Measurements from ENCODE around the gene TMEM19. TPM values are rescaled to one million over a fixed set of nuclear protein-coding genes. Genes with fewer than 3 reads are reported as not detected.
A peak's percentile ranks its signal among the peaks of the same experiment; 100 is the strongest.

The TMEM19 gene
- total RNA-seq, 1 donor from 2014 or later: 10.6 TPM

DNA sequence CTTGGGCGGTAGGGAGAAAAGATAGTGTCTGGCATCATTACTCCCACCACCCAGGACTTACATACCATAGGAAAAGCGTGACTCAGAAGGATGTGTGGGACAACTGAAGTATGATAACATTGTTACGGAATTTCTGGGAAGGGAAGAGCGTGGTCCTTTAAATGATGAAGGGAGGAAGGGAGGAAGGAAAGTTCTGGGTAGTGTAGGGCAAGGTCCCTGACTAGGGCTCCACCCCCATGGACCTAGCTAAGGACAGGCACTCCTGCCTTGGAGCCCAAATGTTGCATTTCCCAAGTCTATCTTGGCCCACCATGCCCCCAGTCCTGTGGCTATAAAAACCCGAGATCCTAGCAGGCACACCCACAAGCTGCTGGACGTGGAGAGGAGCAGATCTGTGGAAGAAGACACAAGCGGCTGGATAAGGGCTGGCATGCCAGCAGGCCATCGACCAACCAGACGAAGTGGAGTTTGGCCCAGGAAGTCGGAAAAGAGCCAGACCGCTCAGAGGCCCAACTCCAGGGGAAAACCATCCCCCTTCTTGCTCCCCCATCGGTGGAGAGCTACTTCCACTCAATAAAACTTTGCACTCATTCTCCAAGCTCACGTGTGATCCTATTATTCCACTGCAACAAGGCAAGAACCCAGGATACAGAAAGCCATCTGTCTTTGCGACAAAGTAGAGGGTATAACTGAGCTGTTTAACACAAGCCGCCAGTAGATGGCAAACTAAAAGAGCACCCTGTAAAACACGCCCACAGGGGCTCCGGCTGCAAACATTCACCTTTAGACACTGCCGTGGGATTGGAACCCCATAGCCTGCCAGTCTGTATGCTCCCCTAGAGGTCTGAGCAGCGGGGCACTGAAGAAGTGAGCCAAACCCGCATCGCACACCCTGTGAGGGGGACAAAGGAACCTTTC lies 45.8 kb downstream of the TMEM19 start:
- Mint-ChIP-seq H3K27me3 (ENCODE audit: insufficient read depth) (peaks cover 2% of the 10 kb centered on the region), H3K9me3 (no peaks in the 10 kb centered on the region), H3K4me1 (ENCODE audit: low read depth) (no peaks in the 10 kb centered on the region), H3K36me3 (ENCODE audit: low read depth) (no peaks in the 10 kb centered on the region), H3K27ac (no peak overlapping the region), H3K4me3 (no peak overlapping the region)
- intact Hi-C loops (cut with micrococcal nuclease): no loop called here
- no peak for DNase-seq (ENCODE audit: low spot score)

DNA sequence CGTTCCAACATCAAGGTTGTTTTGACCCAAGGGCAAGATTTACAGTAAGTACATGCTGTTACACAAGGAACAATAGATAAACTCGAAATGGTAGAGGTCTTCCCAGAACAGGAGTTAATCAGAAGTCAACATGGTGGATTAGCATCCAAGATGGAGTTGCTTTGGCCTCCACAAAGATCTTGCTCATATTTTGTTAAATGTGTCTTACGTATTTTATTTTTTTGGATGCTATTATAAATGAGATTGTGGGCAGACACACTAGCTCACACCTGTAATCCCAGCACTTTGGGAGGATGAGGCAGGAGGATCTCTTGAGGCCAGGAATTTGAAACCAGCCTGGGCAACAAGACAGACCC lies 46.5 kb downstream of the TMEM19 start:
- Mint-ChIP-seq H3K9me3 (no peaks in the 10 kb centered on the region), H3K4me3 (no peak overlapping the region), H3K4me1 (ENCODE audit: low read depth) (no peaks in the 10 kb centered on the region), H3K27ac (no peak overlapping the region), H3K27me3 (ENCODE audit: insufficient read depth) (peaks cover 2% of the 10 kb centered on the region), H3K36me3 (ENCODE audit: low read depth) (no peaks in the 10 kb centered on the region)
- DNase-seq (ENCODE audit: low spot score): no peak
- intact Hi-C loops (cut with micrococcal nuclease): no loop called here

DNA sequence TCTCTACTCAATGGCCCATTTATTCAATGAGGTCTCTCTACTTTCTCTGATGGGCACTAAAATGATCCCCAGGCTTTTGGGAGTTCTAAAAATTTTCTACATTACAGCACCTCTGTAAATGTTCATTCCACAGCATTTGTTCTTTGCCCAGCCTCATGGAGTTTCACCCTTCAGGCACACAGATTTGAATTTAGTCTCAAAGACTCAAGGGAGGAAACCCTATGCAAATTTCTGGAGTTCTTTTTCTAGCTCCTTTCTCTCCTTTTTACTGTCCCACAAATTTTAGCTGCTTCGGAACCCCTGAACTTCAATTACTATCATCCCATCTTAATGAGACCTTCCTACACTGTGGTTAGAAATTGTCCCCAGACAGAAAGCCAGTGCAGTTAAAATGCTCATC lies 51.3 kb downstream of the TMEM19 start:
- H3K36me3 Mint-ChIP-seq (ENCODE audit: low read depth): no peaks in the 10 kb centered on the region
- no peak overlapping the region for H3K4me3 Mint-ChIP-seq
- intact Hi-C loops (cut with micrococcal nuclease): no loop called here
- no peak overlapping the region for H3K27ac Mint-ChIP-seq
- H3K27me3 Mint-ChIP-seq (ENCODE audit: insufficient read depth): peaks cover 2% of the 10 kb centered on the region
- H3K4me1 Mint-ChIP-seq (ENCODE audit: low read depth): no peaks in the 10 kb centered on the region
- no peak for DNase-seq (ENCODE audit: low spot score)
- H3K9me3 Mint-ChIP-seq: no peaks in the 10 kb centered on the region

DNA sequence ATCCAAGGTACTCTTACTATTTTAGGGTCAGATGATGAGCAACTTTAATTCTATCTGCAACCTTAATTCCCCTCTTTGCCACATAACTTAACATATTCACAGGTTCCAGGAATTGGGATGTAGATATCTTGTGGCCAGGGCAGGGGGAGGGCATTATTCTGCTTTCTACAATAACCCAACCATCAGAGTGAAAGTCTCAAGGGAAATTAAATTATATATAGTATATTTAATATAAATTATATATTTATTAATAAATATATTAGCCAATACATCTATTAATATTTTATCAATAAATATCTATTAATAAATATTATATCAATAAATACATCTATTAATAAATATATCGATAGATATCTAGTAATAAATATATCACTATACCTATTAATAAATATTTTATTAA lies 57.1 kb downstream of the TMEM19 start:
- peaks cover 6% of the 10 kb centered on the region for H3K27me3 Mint-ChIP-seq (ENCODE audit: insufficient read depth)
- H3K4me3 Mint-ChIP-seq: no peak overlapping the region
- H3K36me3 Mint-ChIP-seq (ENCODE audit: low read depth): no peaks in the 10 kb centered on the region
- H3K4me1 Mint-ChIP-seq (ENCODE audit: low read depth): no peaks in the 10 kb centered on the region
- intact Hi-C loops (cut with micrococcal nuclease): no loop called here
- no peak for DNase-seq (ENCODE audit: low spot score)
- no peaks in the 10 kb centered on the region for H3K9me3 Mint-ChIP-seq
- no peak overlapping the region for H3K27ac Mint-ChIP-seq

DNA sequence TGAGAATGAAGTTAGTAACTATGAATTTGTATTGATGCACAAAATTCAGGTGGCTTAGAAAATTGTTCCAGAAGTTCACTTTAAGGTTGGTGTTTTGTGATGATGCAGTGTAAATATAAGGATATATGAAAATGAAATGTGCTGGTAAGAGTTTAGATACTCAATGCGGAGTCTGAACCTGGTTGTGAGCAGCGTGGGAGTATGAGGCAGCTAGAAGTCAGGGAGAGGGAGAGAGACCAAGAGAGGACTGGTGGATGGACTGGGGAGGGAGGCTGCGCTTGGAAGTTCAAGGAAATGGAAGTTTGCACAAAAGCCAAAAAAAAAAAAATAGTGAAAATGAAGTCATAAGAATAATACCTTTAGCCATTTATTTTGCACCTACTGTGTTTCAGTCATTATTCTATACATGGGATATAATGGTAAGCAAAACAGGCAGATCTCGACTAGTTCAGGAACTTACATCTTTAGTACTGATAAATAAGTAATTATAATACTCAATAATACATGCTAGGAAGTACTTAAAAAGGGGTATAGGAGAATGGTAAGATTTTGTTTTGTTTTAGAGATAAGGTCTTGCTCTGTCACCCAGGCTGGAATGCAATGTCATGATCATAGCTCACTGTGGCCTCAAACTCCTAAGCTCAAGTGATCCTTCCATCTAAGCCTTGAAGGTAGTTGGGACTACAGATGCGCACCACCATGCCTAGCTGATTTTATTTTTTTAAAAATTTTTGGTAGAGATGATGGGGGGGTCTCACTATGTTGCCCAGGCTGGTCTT lies 58.8 kb downstream of the TMEM19 start:
- no peaks in the 10 kb centered on the region for H3K9me3 Mint-ChIP-seq
- H3K27ac Mint-ChIP-seq: no peak overlapping the region
- H3K4me1 Mint-ChIP-seq (ENCODE audit: low read depth): no peaks in the 10 kb centered on the region
- H3K4me3 Mint-ChIP-seq: no peak overlapping the region
- intact Hi-C loops (cut with micrococcal nuclease): no loop called here
- H3K27me3 Mint-ChIP-seq (ENCODE audit: insufficient read depth): peaks cover 19% of the 10 kb centered on the region
- no peak for DNase-seq (ENCODE audit: low spot score)
- no peaks in the 10 kb centered on the region for H3K36me3 Mint-ChIP-seq (ENCODE audit: low read depth)

DNA sequence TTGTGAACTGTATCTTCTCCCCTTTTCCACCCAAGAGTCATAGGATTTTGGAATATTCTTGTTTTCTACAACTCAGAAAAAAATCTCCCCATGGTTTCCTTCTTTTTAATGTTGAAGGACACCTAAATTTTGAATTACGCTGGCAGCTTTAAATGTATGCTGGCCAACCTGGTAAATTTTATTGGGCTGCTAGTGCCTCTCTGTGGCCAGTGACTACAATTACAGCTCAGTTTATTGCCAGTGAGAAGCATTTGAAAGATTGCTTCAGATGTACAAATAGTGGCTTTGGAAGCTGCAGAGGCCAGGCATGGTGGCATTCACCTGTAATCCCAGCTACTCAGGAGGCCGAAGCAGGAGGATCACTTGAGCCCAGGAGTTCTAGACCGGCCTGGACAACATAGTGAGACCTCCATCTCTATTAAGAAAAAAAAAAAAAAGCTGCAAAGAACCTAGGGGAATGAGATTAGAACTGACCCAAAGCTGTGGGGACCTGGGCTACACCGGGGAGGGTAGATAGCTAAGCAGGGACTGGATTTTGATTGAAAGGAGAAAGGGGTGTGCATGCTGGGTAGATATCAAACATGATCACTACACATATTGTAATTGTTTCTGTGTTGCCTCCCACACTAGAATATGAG lies 61.2 kb downstream of the TMEM19 start:
- Mint-ChIP-seq H3K27me3 (ENCODE audit: insufficient read depth) (peaks cover 36% of the 10 kb centered on the region), H3K4me3 (no peak overlapping the region), H3K27ac (no peak overlapping the region), H3K9me3 (no peaks in the 10 kb centered on the region), H3K36me3 (ENCODE audit: low read depth) (no peaks in the 10 kb centered on the region), H3K4me1 (ENCODE audit: low read depth) (no peaks in the 10 kb centered on the region)
- intact Hi-C loops (cut with micrococcal nuclease): loop anchor here (1.0 to 2.0 kb wide), 5 partner anchors 82 to 1014 kb away; partner anchors contain the start of gene THAP2
- peak; percentile 12 for DNase-seq (ENCODE audit: low spot score)

DNA sequence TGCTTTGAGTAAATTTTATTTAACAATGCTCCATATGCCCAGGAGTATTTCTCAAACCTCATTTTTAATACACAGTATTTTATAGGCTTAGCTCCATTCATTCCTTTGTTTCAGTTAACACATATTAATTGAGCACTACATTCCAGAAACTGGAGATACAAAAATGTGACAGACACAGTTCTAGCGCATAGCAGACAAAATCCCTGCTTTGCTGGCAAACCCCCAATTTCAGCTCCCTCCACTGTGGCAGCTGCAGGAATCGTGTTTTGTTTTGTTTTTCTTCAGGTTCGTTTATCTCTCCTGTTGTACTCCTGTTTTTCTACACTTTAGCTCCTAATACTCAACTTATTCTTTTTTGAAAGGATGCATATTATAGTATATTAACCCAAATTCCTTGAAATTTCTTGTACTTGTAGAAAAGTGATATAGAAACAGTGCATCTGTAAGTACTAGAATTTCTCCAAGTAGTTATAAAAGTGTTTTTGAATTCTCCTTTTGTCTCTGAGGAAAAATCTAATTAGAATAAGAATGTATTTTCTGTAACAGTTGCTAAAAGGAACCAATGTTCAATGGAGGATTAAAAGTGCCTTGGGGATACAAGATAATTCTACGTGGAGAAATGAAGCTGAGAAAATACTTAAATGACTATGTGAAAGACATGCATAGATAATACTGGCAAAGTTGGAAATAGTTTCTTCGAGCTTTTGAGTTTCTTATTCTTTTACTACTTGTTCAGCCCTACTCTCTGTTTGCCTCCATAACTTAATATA lies 62.4 kb downstream of the TMEM19 start:
- intact Hi-C loops (cut with micrococcal nuclease): no loop called here
- H3K36me3 Mint-ChIP-seq (ENCODE audit: low read depth): no peaks in the 10 kb centered on the region
- no peak overlapping the region for H3K27ac Mint-ChIP-seq
- DNase-seq (ENCODE audit: low spot score): no peak
- no peak overlapping the region for H3K4me3 Mint-ChIP-seq
- no peaks in the 10 kb centered on the region for H3K4me1 Mint-ChIP-seq (ENCODE audit: low read depth)
- H3K9me3 Mint-ChIP-seq: no peaks in the 10 kb centered on the region
- peaks cover 44% of the 10 kb centered on the region for H3K27me3 Mint-ChIP-seq (ENCODE audit: insufficient read depth)

DNA sequence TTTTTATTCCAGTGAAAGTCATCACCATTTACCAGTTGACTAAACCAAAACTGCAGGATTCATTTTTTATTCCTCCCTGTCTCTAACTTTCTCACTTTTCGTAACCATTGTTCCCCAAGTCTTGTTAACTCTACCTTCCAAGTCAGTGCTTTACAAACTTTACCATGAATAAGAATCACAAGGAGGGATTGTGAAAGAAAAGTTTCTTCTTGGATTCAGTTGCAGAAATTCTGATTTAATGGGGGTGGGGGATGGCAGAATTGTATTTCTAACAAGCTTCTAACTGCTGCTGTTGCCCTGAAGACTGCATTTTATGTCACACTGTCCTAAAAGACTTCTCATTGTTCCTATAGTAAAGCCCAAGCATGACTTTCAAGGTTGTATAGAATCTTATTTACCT lies 63.8 kb downstream of the TMEM19 start:
- intact Hi-C loops (cut with micrococcal nuclease): no loop called here
- Mint-ChIP-seq H3K4me3 (no peak overlapping the region), H3K27ac (no peak overlapping the region), H3K4me1 (ENCODE audit: low read depth) (peaks cover 8% of the 10 kb centered on the region), H3K36me3 (ENCODE audit: low read depth) (no peaks in the 10 kb centered on the region), H3K27me3 (ENCODE audit: insufficient read depth) (peaks cover 46% of the 10 kb centered on the region), H3K9me3 (no peaks in the 10 kb centered on the region)
- DNase-seq (ENCODE audit: low spot score): no peak

DNA sequence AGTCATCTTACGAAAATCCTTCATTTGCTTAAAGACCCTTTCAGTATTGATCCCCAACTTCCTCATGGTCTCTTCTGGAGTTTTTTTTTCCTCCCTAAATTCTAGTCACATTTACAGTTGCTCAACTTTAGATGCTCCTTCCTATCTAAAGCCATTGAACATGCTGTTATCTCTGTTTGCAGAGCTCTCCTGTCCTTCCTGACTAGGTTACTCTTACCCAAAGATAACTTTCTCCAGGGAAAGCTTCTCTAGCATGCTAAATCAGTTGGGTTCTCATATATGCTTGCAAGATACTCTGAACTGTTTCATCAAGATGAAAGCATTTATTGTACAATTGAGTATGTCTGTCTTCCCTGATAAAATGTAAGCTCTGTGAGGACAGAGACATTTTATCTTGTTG lies 67.0 kb downstream of the TMEM19 start:
- Mint-ChIP-seq H3K4me1 (ENCODE audit: low read depth) (peaks cover 22% of the 10 kb centered on the region), H3K27me3 (ENCODE audit: insufficient read depth) (peaks cover 39% of the 10 kb centered on the region), H3K27ac (no peak overlapping the region), H3K4me3 (no peak overlapping the region), H3K36me3 (ENCODE audit: low read depth) (peaks cover 19% of the 10 kb centered on the region), H3K9me3 (no peaks in the 10 kb centered on the region)
- intact Hi-C loops (cut with micrococcal nuclease): no loop called here
- DNase-seq (ENCODE audit: low spot score): no peak

Other genes starting within 250 kb of the TMEM19 start
- gene LGR5, start 246.3 kb upstream of the TMEM19 start, total RNA-seq: not detected in 2 replicates
- gene ZFC3H1, start 22.2 kb upstream of the TMEM19 start, total RNA-seq: 57.7 and 58.6 TPM in 2 replicates
- gene THAP2, start 21.8 kb upstream of the TMEM19 start, total RNA-seq: 5.7 and 5.9 TPM in 2 replicates
- gene RAB21, start 68.8 kb downstream of the TMEM19 start, total RNA-seq: 100 and 105 TPM in 2 replicates
- gene TBC1D15, start 153.7 kb downstream of the TMEM19 start, total RNA-seq: 41.3 and 41.8 TPM in 2 replicates